Fibroblast of mammary gland (primary cell): ENCODE measurements around the gene LRRC1.

Experiments used
- DNase-seq: peaks from one replicate; pipeline ENCODE4 v3.0.0-alpha.2; 2010; ENCODE audit warnings: low read depth
- H3K4me3 ChIP-seq: 2 replicates; pipeline ENCODE4 v1.5.1; 2011; ENCODE audit warnings: low read depth, mild to moderate bottlenecking, low read length, moderate library complexity; ENCODE audit not compliant: control insufficient read depth
- CTCF ChIP-seq: conservative IDR thresholded peaks from 2 replicates; pipeline ENCODE4 v1.5.1; 2011; ENCODE audit warnings: low read depth, low read length, inconsistent platforms; ENCODE audit not compliant: control insufficient read depth, insufficient read depth

Gene LRRC1

GRCh38 chr6:53951383-53951782 is 156.6 kb downstream of the LRRC1 start:
- no peak for TF ChIP-seq CTCF
- no peak for DNase-seq
- H3K4me3 ChIP-seq, result no peak overlapping the region

GRCh38 chr6:53956068-53956711 is 161.4 kb downstream of the LRRC1 start:
- H3K4me3 ChIP-seq, result no peak overlapping the region
- peak; percentile 63 for DNase-seq
- TF ChIP-seq CTCF, result peak; percentile 74

GRCh38 chr6:53956804-53957203 is 162.0 kb downstream of the LRRC1 start:
- TF ChIP-seq CTCF, result no peak
- H3K4me3 ChIP-seq, result no peak overlapping the region
- DNase-seq, result no peak

- no peak overlapping the region for H3K4me3 ChIP-seq
- peak; percentile 7 for DNase-seq
- no peak for TF ChIP-seq CTCF
Measured at GRCh38 chr6:53959717-53960116, 164.9 kb downstream of the LRRC1 start.

GRCh38 chr6:53960311-53960710 is 165.5 kb downstream of the LRRC1 start:
- no peak for TF ChIP-seq CTCF
- peak; percentile 52 for DNase-seq
- no peak overlapping the region for H3K4me3 ChIP-seq

GRCh38 chr6:53961679-53962370 is 167.0 kb downstream of the LRRC1 start:
- DNase-seq, result no peak
- no peak for TF ChIP-seq CTCF
- no peak overlapping the region for H3K4me3 ChIP-seq
